ENCODE measurements around the gene VDAC1.

DNA sequence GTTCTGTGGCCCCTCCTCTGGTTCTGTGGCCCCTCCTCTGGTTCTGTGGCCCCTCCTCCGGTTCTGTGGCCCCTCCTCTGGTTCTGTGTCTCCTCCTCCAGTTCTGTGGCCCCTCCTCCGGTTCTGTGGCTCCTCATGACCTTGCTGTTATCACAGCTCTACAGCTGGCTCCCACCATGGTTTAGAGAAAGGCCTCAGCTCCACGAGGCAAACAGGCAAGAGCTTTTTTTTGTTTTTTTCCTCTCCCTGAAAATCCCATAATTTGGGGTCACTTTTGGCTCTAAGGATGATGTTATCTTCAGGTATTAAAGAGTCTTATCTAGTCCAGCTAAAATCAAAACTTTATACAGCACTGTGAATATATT, 68.1 kb downstream of the VDAC1 start:
- TF ChIP-seq, protein P1, sequence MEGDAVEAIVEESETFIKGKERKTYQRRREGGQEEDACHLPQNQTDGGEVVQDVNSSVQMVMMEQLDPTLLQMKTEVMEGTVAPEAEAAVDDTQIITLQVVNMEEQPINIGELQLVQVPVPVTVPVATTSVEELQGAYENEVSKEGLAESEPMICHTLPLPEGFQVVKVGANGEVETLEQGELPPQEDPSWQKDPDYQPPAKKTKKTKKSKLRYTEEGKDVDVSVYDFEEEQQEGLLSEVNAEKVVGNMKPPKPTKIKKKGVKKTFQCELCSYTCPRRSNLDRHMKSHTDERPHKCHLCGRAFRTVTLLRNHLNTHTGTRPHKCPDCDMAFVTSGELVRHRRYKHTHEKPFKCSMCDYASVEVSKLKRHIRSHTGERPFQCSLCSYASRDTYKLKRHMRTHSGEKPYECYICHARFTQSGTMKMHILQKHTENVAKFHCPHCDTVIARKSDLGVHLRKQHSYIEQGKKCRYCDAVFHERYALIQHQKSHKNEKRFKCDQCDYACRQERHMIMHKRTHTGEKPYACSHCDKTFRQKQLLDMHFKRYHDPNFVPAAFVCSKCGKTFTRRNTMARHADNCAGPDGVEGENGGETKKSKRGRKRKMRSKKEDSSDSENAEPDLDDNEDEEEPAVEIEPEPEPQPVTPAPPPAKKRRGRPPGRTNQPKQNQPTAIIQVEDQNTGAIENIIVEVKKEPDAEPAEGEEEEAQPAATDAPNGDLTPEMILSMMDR (IDR thresholded peaks at IDR 0.05) = no peak
- TF ChIP-seq POLR2AphosphoS5 (IDR thresholded peaks at IDR 0.05; ENCODE audit: low read depth, low read length) (no peak), SIN3A (IDR thresholded peaks at IDR 0.05; ENCODE audit: borderline replicate concordance, insufficient read depth, low read depth, low read length) (no peak)
- TF ChIP-seq, protein P2, sequence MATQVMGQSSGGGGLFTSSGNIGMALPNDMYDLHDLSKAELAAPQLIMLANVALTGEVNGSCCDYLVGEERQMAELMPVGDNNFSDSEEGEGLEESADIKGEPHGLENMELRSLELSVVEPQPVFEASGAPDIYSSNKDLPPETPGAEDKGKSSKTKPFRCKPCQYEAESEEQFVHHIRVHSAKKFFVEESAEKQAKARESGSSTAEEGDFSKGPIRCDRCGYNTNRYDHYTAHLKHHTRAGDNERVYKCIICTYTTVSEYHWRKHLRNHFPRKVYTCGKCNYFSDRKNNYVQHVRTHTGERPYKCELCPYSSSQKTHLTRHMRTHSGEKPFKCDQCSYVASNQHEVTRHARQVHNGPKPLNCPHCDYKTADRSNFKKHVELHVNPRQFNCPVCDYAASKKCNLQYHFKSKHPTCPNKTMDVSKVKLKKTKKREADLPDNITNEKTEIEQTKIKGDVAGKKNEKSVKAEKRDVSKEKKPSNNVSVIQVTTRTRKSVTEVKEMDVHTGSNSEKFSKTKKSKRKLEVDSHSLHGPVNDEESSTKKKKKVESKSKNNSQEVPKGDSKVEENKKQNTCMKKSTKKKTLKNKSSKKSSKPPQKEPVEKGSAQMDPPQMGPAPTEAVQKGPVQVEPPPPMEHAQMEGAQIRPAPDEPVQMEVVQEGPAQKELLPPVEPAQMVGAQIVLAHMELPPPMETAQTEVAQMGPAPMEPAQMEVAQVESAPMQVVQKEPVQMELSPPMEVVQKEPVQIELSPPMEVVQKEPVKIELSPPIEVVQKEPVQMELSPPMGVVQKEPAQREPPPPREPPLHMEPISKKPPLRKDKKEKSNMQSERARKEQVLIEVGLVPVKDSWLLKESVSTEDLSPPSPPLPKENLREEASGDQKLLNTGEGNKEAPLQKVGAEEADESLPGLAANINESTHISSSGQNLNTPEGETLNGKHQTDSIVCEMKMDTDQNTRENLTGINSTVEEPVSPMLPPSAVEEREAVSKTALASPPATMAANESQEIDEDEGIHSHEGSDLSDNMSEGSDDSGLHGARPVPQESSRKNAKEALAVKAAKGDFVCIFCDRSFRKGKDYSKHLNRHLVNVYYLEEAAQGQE (IDR thresholded peaks at IDR 0.05; ENCODE audit: insufficient read depth in 1 of 2, low read depth in 2 of 2, low read length in 1 of 2) = no peak
